Skin epidermis (tissue), 12 donors: ENCODE measurements around the gene PRG3.
"Not testable (repeated sequence)": the region's sequence is repeated elsewhere in the genome, so short reads cannot be mapped to it uniquely, and the experiment has no call there.

Experiments used
- H3K27ac ChIP-seq, 21 experiments: fragments of 200-600 bp; sonication (generic) in 11 of 21; one replicate each; pipeline ENCODE4 v1.5.0; 2020; ENCODE audit warnings: mild to moderate bottlenecking in 3 of 21, inconsistent platforms in 2 of 21, moderate library complexity in 2 of 21
- H3K4me3 ChIP-seq, 7 experiments: fragments of 200-600 bp; sonication (generic) in 2 of 7; one replicate each; pipeline ENCODE4 v1.5.0; 2020; ENCODE audit warnings: inconsistent platforms in 2 of 7, mild to moderate bottlenecking in 2 of 7, moderate library complexity in 1 of 7

The PRG3 gene

GRCh38 chr11:57410287-57410686 lies 29.3 kb upstream of the PRG3 start:
- Histone ChIP-seq H3K27ac (no peak overlapping the region), H3K4me3 (no peak overlapping the region)

GRCh38 chr11:57409321-57410100 lies 28.6 kb upstream of the PRG3 start:
- Histone ChIP-seq H3K4me3 (no peak overlapping the region), H3K27ac (peak overlapping the region in 1 of 21 experiments; percentile 12)

GRCh38 chr11:57408771-57409170 lies 27.8 kb upstream of the PRG3 start:
- Histone ChIP-seq H3K4me3 (no peak overlapping the region), H3K27ac (peak overlapping the region in 2 of 21 experiments; percentile 12 to 37)

DNA sequence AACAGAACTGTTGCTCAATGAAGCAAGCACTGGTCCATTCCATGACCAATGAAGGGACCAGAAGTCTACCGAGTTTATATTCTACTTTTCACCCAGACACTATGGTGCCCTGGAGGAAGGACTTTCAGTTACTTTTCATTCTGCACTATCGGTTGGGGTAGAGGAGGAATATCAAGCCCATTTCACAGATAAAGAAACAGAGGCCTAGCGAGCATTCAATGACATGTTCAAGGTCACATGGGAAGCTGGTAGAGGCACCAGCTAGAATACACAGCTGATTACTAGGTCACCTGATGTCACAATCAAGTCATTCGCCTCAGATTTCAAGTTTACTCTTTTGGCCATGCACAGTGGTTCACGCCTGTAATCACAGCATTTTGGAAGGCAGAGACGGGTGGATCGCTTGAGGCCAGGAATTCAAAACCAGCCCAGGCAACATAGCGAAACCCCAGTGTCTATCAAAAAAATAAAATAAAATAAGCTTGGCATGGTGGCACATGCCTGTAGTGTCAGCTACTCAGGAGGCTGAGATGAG lies 27.1 kb upstream of the PRG3 start:
- peak overlapping the region in 2 of 21 experiments; percentile 52 to 54 for H3K27ac ChIP-seq

DNA sequence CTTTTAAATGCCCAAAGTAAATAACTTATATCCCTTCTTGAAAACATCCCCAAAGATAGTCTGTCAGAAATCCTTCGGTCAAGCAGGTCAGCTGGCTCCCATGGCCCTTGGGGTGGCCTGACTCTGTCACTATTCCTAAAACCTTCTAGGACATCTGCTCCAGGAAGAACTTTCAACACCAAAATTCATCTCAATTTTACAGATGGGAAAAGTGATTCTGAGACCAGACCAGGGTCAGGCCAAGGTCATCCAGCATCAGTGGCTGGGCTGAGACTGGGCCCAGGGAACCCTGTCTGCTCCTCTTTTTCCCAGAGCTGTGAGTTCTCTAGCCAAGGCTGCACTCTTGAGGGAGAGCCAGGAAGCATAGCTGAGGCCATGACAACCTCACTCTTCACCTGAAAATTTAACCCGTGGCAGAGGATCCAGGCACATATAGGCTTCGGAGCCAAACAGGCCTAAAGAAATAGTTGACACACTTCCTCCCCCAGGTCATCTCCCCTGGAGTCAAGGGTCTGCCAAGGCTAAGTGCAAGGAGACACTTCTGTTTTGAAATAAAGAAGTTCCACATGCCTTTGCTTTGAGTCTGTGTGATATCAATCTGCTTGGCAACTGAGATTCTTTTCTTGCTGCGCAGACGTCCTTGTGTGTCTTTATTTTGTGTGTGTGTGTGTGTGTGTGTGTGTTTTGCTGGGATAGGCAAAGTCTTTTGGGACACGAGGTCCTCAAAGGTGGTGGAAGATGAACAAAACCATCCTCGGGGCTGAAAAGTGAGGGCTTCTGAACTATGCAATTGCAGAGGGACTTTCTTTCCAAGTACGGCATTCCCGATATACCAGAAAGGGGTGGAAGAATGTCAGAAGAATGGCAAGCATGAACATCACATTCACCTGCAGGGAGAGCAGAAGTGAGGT lies 26.3 kb upstream of the PRG3 start:
- Histone ChIP-seq H3K27ac (peak overlapping the region in 11 of 21 experiments; percentile 21 to 69 (median 44)), H3K4me3 (no peak overlapping the region)

More for the DNA sequence above, 27.1 kb upstream of the PRG3 start:
- H3K4me3 ChIP-seq: no peak overlapping the region

DNA sequence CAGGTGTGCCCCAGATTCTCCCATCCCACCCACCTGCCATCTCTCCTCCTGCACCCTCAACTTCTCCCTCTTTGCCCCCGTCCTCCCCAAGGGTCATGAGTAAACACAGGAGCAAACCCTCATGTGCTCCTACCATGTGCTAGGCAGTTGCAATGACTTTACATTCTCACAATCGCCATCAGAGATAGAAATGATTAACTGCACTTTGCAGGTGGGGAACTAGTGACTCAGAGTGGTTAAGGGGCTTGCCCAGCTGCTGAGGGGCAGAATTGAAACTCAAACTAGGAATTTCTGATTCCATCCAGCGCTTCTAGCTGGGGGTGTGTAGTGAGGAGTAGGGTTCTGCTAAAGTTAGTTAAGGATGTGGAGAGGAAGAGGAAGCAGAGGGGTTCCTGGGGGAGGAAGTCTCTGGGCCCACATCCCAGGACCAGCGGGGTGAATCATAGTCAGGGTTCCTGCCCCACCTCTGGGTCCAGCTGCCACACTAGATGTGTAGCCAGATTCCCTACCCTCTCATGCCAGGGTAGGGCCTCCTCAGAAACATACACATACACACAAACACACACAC lies 25.5 kb upstream of the PRG3 start:
- Histone ChIP-seq H3K27ac (peak overlapping the region in 9 of 21 experiments; percentile 18 to 55 (median 40)), H3K4me3 (no peak overlapping the region)

DNA sequence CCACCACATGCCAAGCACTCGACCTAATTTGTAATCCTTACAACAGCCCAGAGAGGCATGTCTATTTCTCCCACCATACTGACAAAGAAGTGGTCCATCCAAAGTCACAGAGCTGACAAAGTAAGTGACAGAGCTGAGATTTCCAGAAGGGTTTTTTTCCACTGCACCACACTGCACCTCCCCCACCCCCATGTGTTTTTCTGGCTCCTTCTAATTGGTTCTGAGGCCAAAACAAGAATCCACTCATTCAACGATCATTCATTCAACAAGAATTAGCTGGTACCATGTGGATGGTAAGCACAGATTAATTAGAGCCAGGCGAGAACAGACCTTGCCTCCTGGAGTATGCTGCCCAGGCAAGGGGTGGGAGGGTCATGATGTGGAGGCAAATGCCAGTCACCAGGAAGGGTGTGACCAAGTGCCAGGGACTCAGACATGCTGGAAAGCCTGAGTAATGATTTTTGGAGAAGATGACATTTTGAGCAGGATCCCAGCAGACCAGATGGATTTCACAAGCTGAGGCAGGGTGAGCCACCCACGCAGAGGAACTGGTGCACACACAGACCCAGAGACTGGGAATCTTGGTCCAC lies 24.4 kb upstream of the PRG3 start:
- no peak overlapping the region for H3K4me3 ChIP-seq
- H3K27ac ChIP-seq: peak overlapping the region in 9 of 21 experiments; percentile 18 to 55 (median 49)

DNA sequence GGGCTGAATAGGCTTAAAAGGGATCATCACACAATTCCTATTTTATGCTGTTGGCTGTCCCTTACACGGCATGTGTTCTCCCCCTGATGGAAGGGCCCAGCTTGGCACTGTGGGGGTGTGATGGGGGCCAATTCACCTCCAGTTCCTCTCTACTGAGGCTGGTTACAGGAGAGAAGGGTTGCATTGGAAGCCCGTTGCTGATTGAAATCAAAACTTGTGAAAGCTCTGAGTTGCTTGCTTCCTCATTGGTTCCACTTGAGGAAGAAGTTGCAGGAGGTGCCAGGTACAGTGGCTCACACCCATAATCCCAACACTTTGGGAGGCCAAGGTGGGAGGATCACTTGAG lies 22.8 kb upstream of the PRG3 start:
- H3K27ac ChIP-seq: no peak overlapping the region

GRCh38 chr11:57403003-57403801 lies 22.3 kb upstream of the PRG3 start:
- not testable (repeated sequence) for H3K4me3 ChIP-seq, H3K27ac ChIP-seq

More for the DNA sequence above, 22.8 kb upstream of the PRG3 start:
- no peak overlapping the region for H3K4me3 ChIP-seq

- H3K4me3 ChIP-seq: no peak overlapping the region
- no peak overlapping the region for H3K27ac ChIP-seq
Observed at GRCh38 chr11:57402188-57403002, 21.4 kb upstream of the PRG3 start.

GRCh38 chr11:57399972-57400578 lies 19.1 kb upstream of the PRG3 start:
- Histone ChIP-seq H3K4me3 (no peak overlapping the region), H3K27ac (no peak overlapping the region)

DNA sequence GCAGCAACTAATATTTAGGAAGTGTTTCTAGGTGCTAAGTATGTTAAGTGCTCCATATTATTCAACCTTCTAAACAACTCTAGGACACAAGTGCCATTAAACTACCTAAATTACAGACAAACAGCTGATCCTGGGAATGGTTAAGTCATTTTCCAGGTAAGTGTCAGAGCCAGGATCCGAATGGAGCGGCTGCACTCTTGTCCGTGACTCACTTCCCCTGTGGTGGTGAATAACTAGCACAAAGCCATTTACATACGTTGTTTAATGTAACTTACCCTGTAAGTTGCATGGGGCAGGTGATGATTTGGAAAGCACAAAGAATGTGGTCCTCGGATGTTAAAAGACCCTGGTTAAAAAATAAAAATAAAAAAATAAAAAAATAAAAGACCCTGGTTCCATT lies 18.3 kb upstream of the PRG3 start:
- Histone ChIP-seq H3K4me3 (no peak overlapping the region), H3K27ac (no peak overlapping the region)

- H3K27ac ChIP-seq: no peak overlapping the region
- H3K4me3 ChIP-seq: no peak overlapping the region
Observed at GRCh38 chr11:57397394-57397990, 16.5 kb upstream of the PRG3 start.

DNA sequence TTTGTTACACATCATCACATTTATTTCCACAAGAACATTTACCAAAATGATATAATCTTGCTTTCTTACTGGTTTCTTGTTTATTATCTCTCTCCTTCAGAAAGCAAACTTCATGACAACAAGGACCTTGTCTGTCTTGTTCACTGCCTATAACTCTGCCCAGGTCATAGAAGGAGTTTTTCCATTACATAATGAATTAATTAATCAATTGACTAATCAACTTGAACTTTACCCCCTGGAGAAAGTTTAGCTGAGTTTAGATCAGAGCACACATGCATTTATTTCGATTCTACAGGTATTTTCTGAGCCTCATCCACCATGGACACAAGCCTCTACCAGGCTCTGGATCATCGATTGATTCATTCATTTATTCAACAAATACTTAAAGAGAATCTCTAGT lies 15.8 kb upstream of the PRG3 start:
- Histone ChIP-seq H3K4me3 (no peak overlapping the region), H3K27ac (no peak overlapping the region)

- H3K4me3 ChIP-seq: no peak overlapping the region
- H3K27ac ChIP-seq: no peak overlapping the region
Observed at GRCh38 chr11:57395905-57396623, 15.1 kb upstream of the PRG3 start.

GRCh38 chr11:57394203-57394965 lies 13.4 kb upstream of the PRG3 start:
- no peak overlapping the region for H3K27ac ChIP-seq

More at GRCh38 chr11:57394203-57394965, 13.4 kb upstream of the PRG3 start:
- no peak overlapping the region for H3K4me3 ChIP-seq
